Neural progenitor cell (in vitro differentiated cells): ENCODE results near the gene GCK. TPM values are rescaled to one million over a fixed set of nuclear protein-coding genes. Genes with fewer than 3 reads are reported as not detected.
A peak's percentile ranks its signal among the peaks of the same experiment; 100 is the strongest.

ENCODE experiments used
- DNase-seq: peaks from one replicate; pipeline ENCODE4 v3.0.0-alpha.2; 2016; ENCODE audit warnings: low spot score
- H2AFZ ChIP-seq: fragments of 200-600 bp; sonication (generic); replicated peaks from 2 replicates; pipeline ENCODE4 v1.6.1; 2016; ENCODE audit warnings: antibody characterized with exemption
- H3F3A ChIP-seq: fragments of 200-600 bp; sonication (generic); 2 replicates; pipeline ENCODE4 v1.6.1; 2016; ENCODE audit warnings: antibody characterized with exemption, low read depth
- H3K27ac ChIP-seq: fragments of 200-600 bp; sonication (generic); 2 replicates; pipeline ENCODE4 v1.5.1; 2016; ENCODE audit warnings: mild to moderate bottlenecking
- H3K27me3 ChIP-seq: fragments of 200-600 bp; sonication (generic); 2 replicates; pipeline ENCODE4 v1.6.1; 2016; ENCODE audit warnings: mild to moderate bottlenecking, moderate library complexity
- H3K36me3 ChIP-seq: fragments of 200-600 bp; sonication (generic); 2 replicates; pipeline ENCODE4 v1.5.1; 2016
- H3K4me1 ChIP-seq: fragments of 200-600 bp; sonication (generic); 2 replicates; pipeline ENCODE4 v1.6.1; 2016; ENCODE audit warnings: mixed run types
- H3K4me2 ChIP-seq: fragments of 200-600 bp; sonication (generic); 2 replicates; pipeline ENCODE4 v1.6.1; 2016
- H3K4me3 ChIP-seq: fragments of 200-600 bp; sonication (generic); 2 replicates; pipeline ENCODE4 v1.5.1; 2016
- H3K79me2 ChIP-seq: fragments of 200-600 bp; sonication (generic); 2 replicates; pipeline ENCODE4 v1.6.1; 2016; ENCODE audit warnings: low read depth
- H3K9ac ChIP-seq: fragments of 200-600 bp; sonication (generic); 2 replicates; pipeline ENCODE4 v1.6.1; 2016
- H3K9me3 ChIP-seq: fragments of 200-600 bp; sonication (generic); 2 replicates; pipeline ENCODE4 v1.5.1; 2016; ENCODE audit warnings: low read depth
- H4K20me1 ChIP-seq: fragments of 200-600 bp; sonication (generic); 2 replicates; pipeline ENCODE4 v1.6.1; 2016; ENCODE audit warnings: low read depth
- H3K27ac Mint-ChIP-seq: 3 replicates; pipeline ENCODE4 v1.8.0; 2021; ENCODE audit warnings: mixed read lengths
- H3K27me3 Mint-ChIP-seq: 2 replicates; pipeline ENCODE4 v1.8.0; 2022; ENCODE audit warnings: low read depth, mild to moderate bottlenecking, inconsistent platforms, moderate library complexity, mixed read lengths; ENCODE audit not compliant: insufficient read depth
- H3K36me3 Mint-ChIP-seq: 3 replicates; pipeline ENCODE4 v1.8.0; 2021; ENCODE audit warnings: mixed read lengths
- H3K4me1 Mint-ChIP-seq: 3 replicates; pipeline ENCODE4 v1.8.0; 2021; ENCODE audit warnings: mixed read lengths
- H3K4me3 Mint-ChIP-seq: 3 replicates; pipeline ENCODE4 v1.8.0; 2021; ENCODE audit warnings: mild to moderate bottlenecking, moderate library complexity, mixed read lengths
- H3K9me3 Mint-ChIP-seq: 3 replicates; pipeline ENCODE4 v1.8.0; 2020; ENCODE audit warnings: mixed read lengths
- CTCF ChIP-seq: fragments of 200-600 bp; sonication (generic); IDR thresholded peaks from 2 replicates; pipeline ENCODE4 v1.5.1; 2017; ENCODE audit warnings: antibody characterized with exemption, mild to moderate bottlenecking
- EZH2 ChIP-seq: fragments of 200-600 bp; sonication (generic); IDR thresholded peaks from 2 replicates; pipeline ENCODE4 v1.6.1; 2017; ENCODE audit warnings: antibody characterized with exemption, mild to moderate bottlenecking, moderate library complexity
- EZH2phosphoT487 ChIP-seq: fragments of 200-600 bp; sonication (generic); IDR thresholded peaks from 2 replicates; pipeline ENCODE4 v1.6.1; 2017; ENCODE audit warnings: antibody characterized with exemption
- total RNA-seq: library from RNA; depleted of rRNA; stranded (reverse); fragments of >200 nt; gene quantifications from 2 replicates; pipeline ENCODE4 v1.2.3, GENCODE V29; 2015; ENCODE audit warnings: low replicate concordance

GCK gene
- total RNA-seq, 1 donor from 2014 or later, result not detected

DNA sequence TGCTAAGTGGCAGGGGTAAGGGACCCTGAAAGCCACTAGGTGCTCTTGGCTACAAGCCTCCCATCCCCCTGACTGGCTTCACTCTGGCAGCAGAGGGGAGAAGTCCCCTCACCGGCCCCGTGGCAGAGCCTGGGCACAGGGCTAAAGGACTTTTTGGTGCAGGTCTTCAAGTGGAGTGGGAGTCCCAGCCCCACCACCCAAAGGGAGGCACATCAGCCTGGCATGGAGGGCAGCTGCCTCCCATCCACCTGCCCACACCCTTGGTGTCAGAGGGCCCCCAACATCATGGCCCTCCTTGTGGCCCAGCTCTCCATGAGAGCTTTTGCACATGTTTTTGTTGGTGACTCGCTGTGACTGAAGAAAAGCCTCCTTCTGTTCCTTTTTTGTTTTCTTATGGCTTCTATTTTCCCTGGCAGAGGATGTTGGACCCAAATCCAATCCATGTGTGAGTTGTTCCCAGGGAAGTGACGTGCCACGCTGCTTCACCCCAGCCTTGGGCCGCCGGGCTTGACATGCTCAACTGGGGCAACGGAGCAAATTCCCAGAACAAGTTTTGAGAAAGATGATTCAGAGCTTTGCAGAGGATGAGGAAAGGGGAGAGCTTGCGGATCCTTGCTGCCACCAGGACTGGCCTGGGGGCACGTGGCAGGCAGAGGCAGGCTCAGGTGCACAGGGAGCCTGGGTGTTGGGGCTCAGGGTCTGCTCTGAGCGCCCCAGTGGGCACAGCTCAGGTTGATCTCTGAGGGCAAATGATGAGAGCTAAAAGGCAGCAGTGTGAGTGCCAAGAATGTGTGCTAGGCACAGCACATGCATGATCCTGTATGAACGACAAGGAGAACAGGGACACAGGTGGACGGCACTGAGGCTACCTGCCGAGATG, 87.0 kb downstream of the GCK start:
- H3K27me3 ChIP-seq, result peaks cover 44% of the 10 kb centered on the region
- H3K27ac ChIP-seq, result no peak overlapping the region
- no peaks in the 10 kb centered on the region for H3K9me3 Mint-ChIP-seq
- H3K9ac ChIP-seq, result no peak overlapping the region
- peak overlapping the region; percentile 77 for H3K4me3 Mint-ChIP-seq
- H3K27me3 Mint-ChIP-seq, result peaks cover 10% of the 10 kb centered on the region
- DNase-seq, result no peak
- H3K79me2 ChIP-seq, result no peaks in the 10 kb centered on the region
- TF ChIP-seq CTCF (no peak), EZH2 (no peak), EZH2phosphoT487 (no peak)
- H3K4me2 ChIP-seq, result no peak overlapping the region
- no peaks in the 10 kb centered on the region for H3K4me1 ChIP-seq
- peaks cover 3% of the 10 kb centered on the region for H3K36me3 Mint-ChIP-seq
- H3K9me3 ChIP-seq, result no peaks in the 10 kb centered on the region
- H3K36me3 ChIP-seq, result no peaks in the 10 kb centered on the region
- peaks cover 32% of the 10 kb centered on the region for H3K4me1 Mint-ChIP-seq
- peaks cover 4% of the 10 kb centered on the region for H4K20me1 ChIP-seq
- H3K4me3 ChIP-seq, result no peak overlapping the region
- H3K27ac Mint-ChIP-seq, result peak overlapping the region; percentile 87
- no peak overlapping the region for H2AFZ ChIP-seq
- peaks cover 5% of the 10 kb centered on the region for H3F3A ChIP-seq

DNA sequence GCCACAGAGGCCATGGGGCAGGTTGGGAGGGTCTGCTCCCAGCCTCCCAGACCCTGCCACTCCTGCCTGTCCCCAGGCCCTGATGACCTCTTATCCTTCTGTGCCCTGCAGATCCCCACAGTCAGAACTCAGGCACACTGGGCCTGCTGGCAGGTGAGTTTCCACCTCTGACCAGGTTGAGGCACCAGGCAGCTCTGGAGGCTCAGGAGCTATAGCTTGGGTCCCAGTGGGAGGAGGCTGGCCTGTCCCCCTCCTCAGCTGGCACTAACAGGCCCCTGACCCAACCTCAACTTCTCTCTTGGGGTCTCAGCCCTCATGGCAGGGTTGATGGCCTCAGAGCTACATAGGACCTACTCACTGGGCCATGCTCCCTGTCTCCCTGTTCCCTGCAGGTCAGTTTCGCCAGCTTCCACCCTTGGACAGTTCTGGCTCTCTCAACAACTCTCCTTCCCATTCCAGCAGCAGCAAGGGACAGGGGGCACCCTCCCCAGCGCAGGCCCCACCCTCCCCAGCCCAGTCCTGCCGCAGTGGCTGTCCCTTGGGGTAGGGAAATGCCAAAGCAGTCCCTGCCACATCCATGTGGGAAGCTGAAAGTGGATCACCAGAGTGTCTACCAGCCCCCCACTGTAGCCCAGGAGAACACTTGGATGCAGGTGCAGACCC, 87.8 kb downstream of the GCK start:
- Histone ChIP-seq H3K4me2 (no peak overlapping the region), H3K9me3 (no peaks in the 10 kb centered on the region), H3K9ac (no peak overlapping the region), H4K20me1 (peaks cover 4% of the 10 kb centered on the region), H3F3A (peaks cover 5% of the 10 kb centered on the region), H3K27me3 (peaks cover 44% of the 10 kb centered on the region), H3K79me2 (no peaks in the 10 kb centered on the region), H3K4me3 (no peak overlapping the region), H3K36me3 (no peaks in the 10 kb centered on the region), H3K4me1 (no peaks in the 10 kb centered on the region), H3K27ac (no peak overlapping the region), H2AFZ (no peak overlapping the region)
- TF ChIP-seq CTCF, result no peak
- no peak for TF ChIP-seq EZH2
- TF ChIP-seq EZH2phosphoT487, result no peak
- Mint-ChIP-seq H3K9me3 (no peaks in the 10 kb centered on the region), H3K27ac (no peak overlapping the region), H3K36me3 (peaks cover 3% of the 10 kb centered on the region), H3K4me3 (no peak overlapping the region), H3K27me3 (peaks cover 10% of the 10 kb centered on the region), H3K4me1 (peaks cover 32% of the 10 kb centered on the region)
- no peak for DNase-seq

DNA sequence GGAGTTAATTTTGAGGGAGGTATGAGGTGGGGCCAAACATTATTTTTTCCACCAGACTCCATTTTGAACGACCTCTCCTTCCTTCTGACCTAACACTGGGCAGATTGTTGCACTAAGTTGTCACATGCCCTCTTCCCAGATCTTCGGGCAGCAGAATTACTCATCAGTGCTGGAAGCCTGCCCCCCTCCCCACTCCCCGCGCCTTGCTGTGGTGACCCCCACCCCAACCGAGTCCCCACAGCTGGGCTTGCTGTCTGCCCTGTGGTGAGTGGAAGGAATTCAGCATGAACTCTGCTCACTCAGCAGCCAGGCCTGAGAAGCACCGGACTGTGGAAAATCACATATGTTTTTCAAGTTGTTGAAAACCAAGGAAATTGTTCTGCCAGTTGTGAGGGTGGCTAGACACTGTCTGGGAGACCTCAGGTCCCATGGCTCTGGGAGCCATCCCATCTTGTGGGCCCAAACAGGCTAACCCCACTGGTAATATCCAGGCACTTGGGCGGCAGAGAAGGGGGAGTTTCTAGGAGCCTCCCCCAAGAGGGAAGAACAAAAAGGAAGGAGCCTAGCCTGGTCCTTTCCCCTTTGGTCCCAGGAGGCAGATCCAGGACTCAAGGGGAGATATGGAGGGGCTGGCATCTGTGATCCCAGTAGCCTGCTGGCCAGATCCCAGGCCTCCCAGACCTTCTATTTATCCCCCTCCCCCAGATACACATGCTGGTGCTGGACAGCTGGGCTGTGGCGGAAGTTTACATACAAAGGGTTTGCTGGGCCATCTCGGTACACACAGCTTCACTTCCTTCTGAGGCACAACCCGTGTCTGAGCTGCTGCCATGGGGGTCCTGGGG, 88.6 kb downstream of the GCK start:
- H2AFZ ChIP-seq, result no peak overlapping the region
- H3K9me3 Mint-ChIP-seq, result no peaks in the 10 kb centered on the region
- peaks cover 10% of the 10 kb centered on the region for H3K27me3 Mint-ChIP-seq
- H3F3A ChIP-seq, result peaks cover 5% of the 10 kb centered on the region
- no peaks in the 10 kb centered on the region for H3K36me3 Mint-ChIP-seq
- no peaks in the 10 kb centered on the region for H3K9me3 ChIP-seq
- peaks cover 40% of the 10 kb centered on the region for H3K27me3 ChIP-seq
- H3K27ac Mint-ChIP-seq, result peak overlapping the region; percentile 83
- H3K4me1 Mint-ChIP-seq, result peaks cover 29% of the 10 kb centered on the region
- no peak for DNase-seq
- TF ChIP-seq EZH2, result no peak
- TF ChIP-seq CTCF, result no peak
- no peak for TF ChIP-seq EZH2phosphoT487
- H3K4me3 Mint-ChIP-seq, result no peak overlapping the region
- H3K4me2 ChIP-seq, result no peak overlapping the region
- no peaks in the 10 kb centered on the region for H3K4me1 ChIP-seq
- no peaks in the 10 kb centered on the region for H3K79me2 ChIP-seq
- H3K4me3 ChIP-seq, result no peak overlapping the region
- peaks cover 3% of the 10 kb centered on the region for H4K20me1 ChIP-seq
- no peak overlapping the region for H3K9ac ChIP-seq
- no peaks in the 10 kb centered on the region for H3K36me3 ChIP-seq
- no peak overlapping the region for H3K27ac ChIP-seq
